Measurements from ENCODE around the gene C4A. TPM values are rescaled to one million over a fixed set of nuclear protein-coding genes. Genes with fewer than 3 reads are reported as not detected.
A peak's percentile ranks its signal among the peaks of the same experiment; 100 is the strongest.

Gene C4A
- total and polyA plus RNA-seq, 2 of the 13 experiments (the other 11 are each of a cell fraction or from before 2014, with no cell fraction given): 165 to 478 TPM

- TF ChIP-seq BRCA1 (CRISPR knock-in tag; IDR thresholded peaks at IDR 0.05) (0 out of 2 replicates have a peak, but pooled peaks have one; percentile 33), ZFP90 (CRISPR knock-in tag; IDR thresholded peaks at IDR 0.05; ENCODE audit: borderline replicate concordance) (peak; percentile 91), ZNF263 (CRISPR knock-in tag; IDR thresholded peaks at IDR 0.05) (peak; percentile 69; the same call in 1 of the 2 replicates), GATAD1 (CRISPR knock-in tag; IDR thresholded peaks at IDR 0.05) (peak; percentile 47), ZNF235 (CRISPR knock-in tag; IDR thresholded peaks at IDR 0.05; ENCODE audit: borderline replicate concordance) (peak; percentile 97), ZNF749 (CRISPR knock-in tag; IDR thresholded peaks at IDR 0.05; ENCODE audit: borderline replicate concordance) (peak; percentile 51; the same call in 1 of the 2 replicates), CBX1 (IDR thresholded peaks at IDR 0.05; ENCODE audit: low read depth) (peak; percentile 67), ISL2 (CRISPR knock-in tag; IDR thresholded peaks at IDR 0.05) (peak; percentile 83; the same call in 1 of the 2 replicates), ZNF333 (CRISPR knock-in tag; IDR thresholded peaks at IDR 0.05; ENCODE audit: borderline replicate concordance) (peak; percentile 89), ZSCAN29 (CRISPR knock-in tag; conservative IDR thresholded peaks at IDR 0.05) (peak; percentile 69; the same call in 1 of the 2 replicates), ZFP1 (CRISPR knock-in tag; IDR thresholded peaks at IDR 0.05) (peak; percentile 91), GATA4 (IDR thresholded peaks at IDR 0.05; ENCODE audit: borderline replicate concordance, low read depth) (no peak; the same call in 1 of the 2 replicates), ZMYM2 (CRISPR knock-in tag; IDR thresholded peaks at IDR 0.05) (no peak), EHMT2 (IDR thresholded peaks at IDR 0.05; ENCODE audit: borderline replicate concordance, low read depth, low read length) (peak; percentile 71; the same call in 1 of the 2 replicates), ZNF414 (CRISPR knock-in tag; IDR thresholded peaks at IDR 0.05) (no peak), PHF5A (CRISPR knock-in tag; IDR thresholded peaks at IDR 0.05; ENCODE audit: low read depth, unreplicated experiment) (peak; percentile 90), ZBTB38 (CRISPR knock-in tag; IDR thresholded peaks at IDR 0.05) (peak; percentile 66; the same call in 1 of the 2 replicates), ATF3 (CRISPR knock-in tag; IDR thresholded peaks at IDR 0.05) (peak; percentile 60; the same call in 1 of the 2 replicates), TERF1 (CRISPR knock-in tag; IDR thresholded peaks at IDR 0.05) (no peak), CHCHD3 (CRISPR knock-in tag; IDR thresholded peaks at IDR 0.05) (peak; percentile 5; the same call in 1 of the 2 replicates), ZNF281 (CRISPR knock-in tag; IDR thresholded peaks at IDR 0.05; ENCODE audit: borderline replicate concordance) (peak; percentile 99), ZNF260 (CRISPR knock-in tag; IDR thresholded peaks at IDR 0.05; ENCODE audit: borderline replicate concordance, low read depth) (no peak), FOSL1 (CRISPR knock-in tag; IDR thresholded peaks at IDR 0.05; ENCODE audit: borderline replicate concordance) (no peak; the same call in 1 of the 2 replicates), ZNF839 (CRISPR knock-in tag; IDR thresholded peaks at IDR 0.05; ENCODE audit: borderline replicate concordance) (no peak), TCF7 (IDR thresholded peaks at IDR 0.05; ENCODE audit: low read depth) (0 out of 2 replicates have a peak, but pooled peaks have one; percentile 24)
Measured at GRCh38 chr6:31945507-31946369, 36.1 kb upstream of the C4A start, which contains the start of gene CFB (continued).

Measured in HepG2 (cell line).